IMR-90 (cell line): ENCODE results near the gene RASL11A. TPM values are rescaled to one million over a fixed set of nuclear protein-coding genes. Genes with fewer than 3 reads are reported as not detected.

Source experiments
- ATAC-seq: fragments of 200-7000 bp; cut with Tn5 transposase; 2 replicates; pipeline ENCODE4 v1.9.1; 2020; ENCODE audit warnings: low read depth, mild to moderate bottlenecking, moderate library complexity
- BruUV-seq: library from RNA; stranded (reverse); fragments of 400-500 nt; replicated peaks from 2 replicates; lab custom pipeline; 2021; lab: Mats Ljungman, UMichigan
- CTCF ChIA-PET: fragments of 300-600 bp; formaldehyde crosslinking; extraction: SDS; loops from one replicate; lab custom pipeline; 2021; ENCODE audit warnings: antibody characterized with exemption; lab: Yijun Ruan, JAX
- POLR2A ChIA-PET: fragments of 300-600 bp; sonication (Branson Sonifier 250); formaldehyde crosslinking; loops from one replicate; lab custom pipeline; 2022; ENCODE audit warnings: antibody characterized with exemption; ENCODE audit not compliant: unreplicated experiment; lab: Charles Lee
- DNase-seq: peaks from one replicate; pipeline ENCODE4 v3.0.0; 2013
- H2AFZ ChIP-seq: replicated peaks from 2 replicates; pipeline ENCODE3; 2013; ENCODE audit warnings: low read length, mild to moderate bottlenecking; ENCODE audit not compliant: poor library complexity
- H2AK5ac ChIP-seq: 2 replicates; pipeline ENCODE4 v1.6.1; 2013; ENCODE audit warnings: low read depth, low read length, inconsistent platforms
- H2AK9ac ChIP-seq: replicated peaks from 2 replicates; pipeline ENCODE3; 2013; ENCODE audit warnings: mild to moderate bottlenecking, low read depth, low read length, moderate library complexity; ENCODE audit not compliant: poor library complexity
- H2BK120ac ChIP-seq: 2 replicates; pipeline ENCODE4 v1.6.1; 2013; ENCODE audit warnings: low read depth, low read length, inconsistent platforms
- H2BK15ac ChIP-seq: 3 replicates; pipeline ENCODE4 v1.6.1; 2013; ENCODE audit warnings: low read depth, low read length, inconsistent platforms
- H2BK20ac ChIP-seq: 2 replicates; pipeline ENCODE4 v1.6.1; 2013; ENCODE audit warnings: low read depth, mild to moderate bottlenecking, inconsistent platforms, low read length, moderate library complexity
- H2BK5ac ChIP-seq: 2 replicates; pipeline ENCODE4 v1.6.1; 2013; ENCODE audit warnings: mild to moderate bottlenecking, low read depth, low read length, inconsistent platforms; ENCODE audit not compliant: poor library complexity, severe bottlenecking
- H3K14ac ChIP-seq: replicated peaks from 2 replicates; pipeline ENCODE4 v1.6.1; 2013; ENCODE audit warnings: low read depth, low read length, inconsistent platforms
- H3K18ac ChIP-seq: 2 replicates; pipeline ENCODE4 v1.6.1; 2013; ENCODE audit warnings: low read depth, low read length, control low read depth
- H3K23ac ChIP-seq: 2 replicates; pipeline ENCODE4 v1.6.1; 2013; ENCODE audit warnings: low read depth, low read length, inconsistent platforms
- H3K27ac ChIP-seq: 2 replicates; pipeline ENCODE4 v1.5.1; 2013; ENCODE audit warnings: mild to moderate bottlenecking, control low read depth, low read length; ENCODE audit not compliant: insufficient read depth
- H3K27me3 ChIP-seq: 2 replicates; pipeline ENCODE4 v1.6.1; 2013; ENCODE audit warnings: low read length; ENCODE audit not compliant: control insufficient read depth, insufficient read depth
- H3K36me3 ChIP-seq: 2 replicates; pipeline ENCODE4 v1.6.1; 2013; ENCODE audit warnings: low read length, mixed read lengths; ENCODE audit not compliant: control insufficient read depth, insufficient read depth
- H3K4ac ChIP-seq: 2 replicates; pipeline ENCODE4 v1.6.1; 2013; ENCODE audit warnings: low read depth, low read length, inconsistent platforms
- H3K4me1 ChIP-seq: 2 replicates; pipeline ENCODE4 v1.6.1; 2013; ENCODE audit warnings: low read length, mixed read lengths; ENCODE audit not compliant: control insufficient read depth, insufficient read depth
- H3K4me2 ChIP-seq: 2 replicates; pipeline ENCODE4 v1.6.1; 2013; ENCODE audit warnings: low read depth, mild to moderate bottlenecking, control low read depth, low read length, moderate library complexity
- H3K4me3 ChIP-seq: 2 replicates; pipeline ENCODE4 v1.5.1; 2013; ENCODE audit warnings: low read depth, mild to moderate bottlenecking, control low read depth, low read length, moderate library complexity; ENCODE audit not compliant: insufficient read depth
- H3K56ac ChIP-seq: 2 replicates; pipeline ENCODE4 v1.6.1; 2013; ENCODE audit warnings: low read length, inconsistent platforms; ENCODE audit not compliant: insufficient read depth; ENCODE audit errors: extremely low read depth
- H3K79me1 ChIP-seq, 2 experiments: 2 replicates each; pipeline ENCODE4 v1.6.1; 2013; ENCODE audit warnings: low read length in 2 of 2, inconsistent platforms in 1 of 2, low read depth in 1 of 2
- H3K9ac ChIP-seq: 2 replicates; pipeline ENCODE4 v1.6.1; 2013; ENCODE audit warnings: low read depth, low read length, control low read depth
- H3K9me1 ChIP-seq: 2 replicates; pipeline ENCODE4 v1.6.1; 2013; ENCODE audit warnings: low read length, inconsistent platforms; ENCODE audit not compliant: insufficient read depth
- H3K9me3 ChIP-seq: 2 replicates; pipeline ENCODE4 v1.6.1; 2013; ENCODE audit warnings: low read length; ENCODE audit not compliant: control insufficient read depth, insufficient read depth
- H4K20me1 ChIP-seq: 2 replicates; pipeline ENCODE4 v1.6.1; 2013; ENCODE audit warnings: low read length, inconsistent platforms; ENCODE audit not compliant: insufficient read depth
- H4K5ac ChIP-seq: 2 replicates; pipeline ENCODE4 v1.6.1; 2013; ENCODE audit warnings: mild to moderate bottlenecking, low read depth, low read length, control low read depth
- H4K8ac ChIP-seq, 2 experiments: 2 replicates each; pipeline ENCODE4 v1.6.1; 2013; ENCODE audit warnings: low read depth in 2 of 2, low read length in 2 of 2, control low read depth in 1 of 2, inconsistent platforms in 1 of 2
- H4K91ac ChIP-seq: 2 replicates; pipeline ENCODE4 v1.6.1; 2013; ENCODE audit warnings: low read depth, low read length, inconsistent platforms; ENCODE audit not compliant: insufficient read depth
- BHLHE40 ChIP-seq: fragments of 150-350 bp; IDR thresholded peaks from 2 replicates; pipeline ENCODE4 v1.6.1; 2016; ENCODE audit warnings: mild to moderate bottlenecking, low read depth, low read length
- CEBPB ChIP-seq: IDR thresholded peaks from 2 replicates; pipeline ENCODE4 v1.6.1; 2012; ENCODE audit warnings: low read depth, low read length, improper control_type of control experiment
- CTCF ChIP-seq: conservative IDR thresholded peaks from 2 replicates; pipeline ENCODE4 v1.5.1; 2012; ENCODE audit warnings: mild to moderate bottlenecking, low read depth, low read length, improper control_type of control experiment
- ELK1 ChIP-seq: fragments of 150-350 bp; IDR thresholded peaks from 2 replicates; pipeline ENCODE4 v1.6.1; 2016; ENCODE audit warnings: low read depth, mild to moderate bottlenecking, low read length, moderate library complexity, borderline replicate concordance
- FOS ChIP-seq: fragments of 150-350 bp; IDR thresholded peaks from 2 replicates; pipeline ENCODE4 v1.6.1; 2016; ENCODE audit warnings: low read depth, low read length
- MAFK ChIP-seq: IDR thresholded peaks from 2 replicates; pipeline ENCODE4 v1.6.1; 2012; ENCODE audit warnings: low read depth, low read length, improper control_type of control experiment
- MAZ ChIP-seq: IDR thresholded peaks from 2 replicates; pipeline ENCODE4 v1.6.1; 2012; ENCODE audit warnings: low read depth, mild to moderate bottlenecking, low read length, improper control_type of control experiment, moderate library complexity, borderline replicate concordance
- MXI1 ChIP-seq: IDR thresholded peaks from 2 replicates; pipeline ENCODE4 v1.6.1; 2012; ENCODE audit warnings: low read depth, mild to moderate bottlenecking, low read length, moderate library complexity, borderline replicate concordance
- NFE2L2 ChIP-seq: fragments of 150-350 bp; IDR thresholded peaks from 2 replicates; pipeline ENCODE4 v1.6.1; 2016; ENCODE audit warnings: low read depth, mild to moderate bottlenecking, low read length
- POLR2A ChIP-seq: IDR thresholded peaks from 2 replicates; pipeline ENCODE4 v1.6.1; 2012; ENCODE audit warnings: mild to moderate bottlenecking, low read depth, low read length
- RAD21 ChIP-seq: IDR thresholded peaks from 2 replicates; pipeline ENCODE4 v1.6.1; 2012; ENCODE audit warnings: low read length, improper control_type of control experiment
- RCOR1 ChIP-seq: IDR thresholded peaks from 2 replicates; pipeline ENCODE4 v1.6.1; 2012; ENCODE audit warnings: mild to moderate bottlenecking, low read length, improper control_type of control experiment; ENCODE audit not compliant: insufficient replicate concordance
- RFX5 ChIP-seq: IDR thresholded peaks from 2 replicates; pipeline ENCODE4 v1.8.0; 2012; ENCODE audit warnings: low read depth, mild to moderate bottlenecking, low read length, moderate library complexity
- SMC3 ChIP-seq: fragments of 150-350 bp; IDR thresholded peaks from 2 replicates; pipeline ENCODE4 v1.6.1; 2016; ENCODE audit warnings: low read depth, mild to moderate bottlenecking, antibody characterized with exemption, low read length, moderate library complexity
- USF2 ChIP-seq: fragments of 150-350 bp; IDR thresholded peaks from 2 replicates; pipeline ENCODE4 v1.6.1; 2017; ENCODE audit warnings: mild to moderate bottlenecking, antibody characterized with exemption, low read length, low read depth
- WGBS, 2 experiments: methylation state at CpG; one replicate each; pipeline versions ENCODE4 v1.1.5 to v1.1.7; 2013; ENCODE audit warnings: missing lambda C conversion rate in 2 of 2; ENCODE audit not compliant: insufficient read length in 1 of 2; ENCODE audit errors: extremely low coverage in 2 of 2; 5-methylcytosine and 5-hydroxymethylcytosine counted together
- dilution Hi-C: fragments of 300-500 bp; cut with HindIII; formaldehyde crosslinking; loops from one replicate; pipeline ENCODE4 v1.14.3; 2018; ENCODE audit warnings: low sequenced_read_pairs; ENCODE audit not compliant: unreplicated experiment
- in situ Hi-C: fragments of 300-500 bp; cut with MboI; formaldehyde crosslinking; loops from 3 replicates; pipeline ENCODE4 v1.14.3; 2019; ENCODE audit warnings: low sequenced_read_pairs, inconsistent platforms, mixed read lengths
- intact Hi-C: fragments of 100-400 bp; cut with micrococcal nuclease; formaldehyde crosslinking; loops from 2 replicates; pipeline ENCODE4 v1.10.0; 2022
- polyA plus RNA-seq, 3 experiments: library from polyadenylated mRNA; depleted of rRNA; stranded (reverse); fragments of >200 nt; gene quantifications; 2 replicates each; pipeline ENCODE4 v1.2.3, GENCODE V29; 2012; ENCODE audit warnings: low replicate concordance in 1 of 3
- total RNA-seq: library from RNA; depleted of rRNA; stranded (reverse); fragments of >200 nt; gene quantifications from 2 replicates; pipeline ENCODE4 v1.2.3, GENCODE V29; 2012

RASL11A gene
- total and polyA plus RNA-seq, 2 of the 4 experiments (the other 2 are of a cell fraction), result 10.4 to 18.5 TPM

GRCh38 chr13:27290715-27291114, 20.1 kb downstream of the RASL11A start:
- TF ChIP-seq CTCF (no peak), SMC3 (no peak), RFX5 (no peak), MAZ (no peak), BHLHE40 (no peak), CEBPB (no peak), MXI1 (no peak), FOS (no peak), USF2 (no peak), MAFK (no peak), POLR2A (no peak), ELK1 (no peak), RCOR1 (no peak), RAD21 (no peak), NFE2L2 (no peak)
- no peaks in the 10 kb centered on the region for H4K20me1 ChIP-seq
- no peak overlapping the region for H4K91ac ChIP-seq
- no peak overlapping the region for H3K9ac ChIP-seq
- in situ Hi-C loops, result no loop called here
- no peak overlapping the region for H3K4me2 ChIP-seq
- 82% methylated on average over 2 of the region's 4 CpGs; no CpG with 5 or more reads in 1 of the 2 experiments for WGBS, 2 experiments
- no peak overlapping the region for H3K4me3 ChIP-seq
- BruUV-seq, result no TSS peak
- H3K36me3 ChIP-seq, result no peaks in the 10 kb centered on the region
- H2AFZ ChIP-seq, result no peak overlapping the region
- ChIA-PET CTCF (no interaction called here), POLR2A (no interaction called here)
- H4K8ac ChIP-seq, result no peak overlapping the region
- ATAC-seq, result no peak
- no peak overlapping the region for H2BK20ac ChIP-seq
- H3K18ac ChIP-seq, result no peak overlapping the region
- no peak overlapping the region for H2BK120ac ChIP-seq
- no peaks in the 10 kb centered on the region; the same call in 1 of the 2 replicates for H3K4me1 ChIP-seq
- H2BK5ac ChIP-seq, result no peak overlapping the region
- no peak overlapping the region for H2AK9ac ChIP-seq
- no peak overlapping the region for H2BK15ac ChIP-seq
- no peak overlapping the region for H3K56ac ChIP-seq
- H3K4ac ChIP-seq, result no peak overlapping the region
- intact Hi-C loops, result no loop called here
- H3K79me1 ChIP-seq, result no peaks in the 10 kb centered on the region
- H3K14ac ChIP-seq, result no peak overlapping the region
- no peak overlapping the region for H3K23ac ChIP-seq
- peaks cover 22% of the 10 kb centered on the region for H3K27me3 ChIP-seq
- DNase-seq, result no peak
- H3K27ac ChIP-seq, result no peak overlapping the region
- peaks cover 1% of the 10 kb centered on the region; the same call in 1 of the 2 replicates for H3K9me1 ChIP-seq
- no peaks in the 10 kb centered on the region; the same call in 1 of the 2 replicates for H3K9me3 ChIP-seq
- no peak overlapping the region for H2AK5ac ChIP-seq
- no peak overlapping the region for H4K5ac ChIP-seq
- dilution Hi-C loops, result no loop called here
